ENCODE measurements around the gene SH2D3A. TPM values are rescaled to one million over a fixed set of nuclear protein-coding genes. Genes with fewer than 3 reads are reported as not detected.
"Not testable (repeated sequence)": the region's sequence is repeated elsewhere in the genome, so short reads cannot be mapped to it uniquely, and the experiment has no call there.

Gene SH2D3A
- total RNA-seq, 1 donor from 2014 or later, result 10.4 TPM

DNA sequence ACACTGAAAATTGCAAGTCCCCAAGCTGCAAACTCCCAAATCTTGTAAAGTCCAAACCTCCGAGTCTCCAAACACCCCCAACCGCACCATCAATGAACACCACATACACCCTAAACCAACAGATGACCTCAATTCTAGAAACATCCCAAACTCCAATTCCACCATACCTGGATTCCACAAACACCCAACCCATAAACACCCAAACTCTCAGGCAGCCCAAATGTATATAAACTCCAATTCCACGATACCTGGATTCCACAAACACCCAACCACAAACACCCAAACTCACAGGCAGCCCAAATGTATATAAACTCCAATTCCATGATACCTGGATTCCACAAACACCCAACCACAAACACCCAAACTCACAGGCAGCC, 47.3 kb downstream of the SH2D3A start:
- no peak for DNase-seq

DNA sequence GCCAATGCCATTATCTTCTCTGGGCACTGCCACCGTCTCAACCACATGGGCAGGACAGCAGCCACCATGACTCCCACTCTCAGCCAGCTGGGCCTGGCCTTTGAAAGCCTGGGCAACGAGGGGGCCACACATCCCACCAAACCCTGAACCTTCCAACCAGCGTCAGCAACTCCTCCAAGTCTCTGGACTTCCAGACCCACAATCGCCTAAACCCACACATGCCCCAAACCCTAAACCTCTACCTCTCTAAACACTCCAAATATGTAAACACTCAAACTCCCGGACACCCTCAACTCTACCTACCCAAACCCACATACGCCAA, 47.7 kb downstream of the SH2D3A start:
- no peak for DNase-seq

DNA sequence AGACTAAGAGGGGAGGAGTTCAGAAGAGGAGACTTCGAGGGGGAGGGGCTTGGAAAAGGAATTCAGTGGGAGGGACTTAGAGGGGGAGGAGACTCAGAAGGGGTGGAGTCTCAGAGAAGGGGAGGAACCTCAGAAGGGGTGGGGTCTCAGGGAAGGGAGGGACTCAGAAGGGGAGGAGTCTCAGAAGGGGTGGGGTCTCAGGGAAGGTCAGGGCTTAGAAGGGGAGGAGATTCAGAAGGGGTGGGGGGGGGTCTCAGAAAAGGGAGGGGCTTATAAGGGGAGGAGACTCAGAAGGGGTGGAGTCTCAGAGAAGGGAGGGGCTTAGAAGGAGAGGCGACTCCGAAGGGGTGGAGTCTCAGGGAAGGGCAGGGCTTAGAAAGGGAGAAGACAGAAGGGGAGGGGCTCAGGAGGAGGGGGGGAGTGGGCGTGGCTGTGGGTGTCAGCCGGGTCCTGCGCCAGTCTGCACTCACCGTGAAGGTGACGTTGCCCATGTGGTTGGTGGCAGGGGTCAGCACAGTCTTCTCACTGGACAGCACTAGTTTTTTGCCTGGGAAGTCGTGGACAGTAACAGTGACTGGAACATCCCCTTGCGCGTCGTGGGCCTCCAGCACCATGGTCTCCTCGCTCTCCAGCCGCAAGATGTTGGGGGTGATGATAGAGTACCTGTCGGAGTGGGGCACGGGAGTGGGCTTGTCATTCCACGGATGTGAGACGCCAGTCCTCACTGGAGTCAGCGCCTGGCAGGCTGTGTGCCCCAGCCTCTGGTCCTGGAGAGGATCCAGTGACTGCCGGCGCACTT, 48.3 kb downstream of the SH2D3A start:
- DNase-seq, result no peak

DNA sequence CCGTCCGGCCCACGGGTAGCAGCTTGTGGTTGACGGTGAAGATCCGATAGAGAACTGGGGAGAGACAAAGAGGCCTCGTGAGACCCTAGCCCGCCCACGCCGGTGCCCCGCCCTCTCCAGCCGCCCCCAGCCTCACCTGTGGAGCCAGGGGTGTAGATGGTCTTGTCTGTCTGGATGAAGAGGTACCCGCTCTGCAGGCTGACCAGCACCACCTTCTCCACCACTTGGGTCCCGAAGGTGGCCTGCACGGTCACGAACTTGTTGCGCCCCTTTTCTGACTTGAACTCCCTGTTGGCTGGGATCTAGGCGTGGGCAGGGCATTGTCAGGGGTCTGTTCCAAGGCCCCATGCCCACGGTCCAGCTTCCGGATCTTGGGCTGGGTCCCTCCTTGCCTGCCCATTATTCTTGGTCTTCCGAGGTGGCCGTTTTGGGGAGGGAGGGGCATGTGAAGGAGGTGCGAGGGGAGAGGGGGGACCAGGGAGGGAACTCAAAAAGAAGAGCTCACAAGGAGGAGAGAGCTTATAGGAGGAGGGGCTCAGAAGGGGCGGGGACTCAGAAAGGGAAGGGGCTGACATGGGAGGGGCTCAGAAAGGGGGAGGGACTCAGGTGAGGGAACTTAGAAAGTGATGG, 49.0 kb downstream of the SH2D3A start:
- no peak for DNase-seq

DNA sequence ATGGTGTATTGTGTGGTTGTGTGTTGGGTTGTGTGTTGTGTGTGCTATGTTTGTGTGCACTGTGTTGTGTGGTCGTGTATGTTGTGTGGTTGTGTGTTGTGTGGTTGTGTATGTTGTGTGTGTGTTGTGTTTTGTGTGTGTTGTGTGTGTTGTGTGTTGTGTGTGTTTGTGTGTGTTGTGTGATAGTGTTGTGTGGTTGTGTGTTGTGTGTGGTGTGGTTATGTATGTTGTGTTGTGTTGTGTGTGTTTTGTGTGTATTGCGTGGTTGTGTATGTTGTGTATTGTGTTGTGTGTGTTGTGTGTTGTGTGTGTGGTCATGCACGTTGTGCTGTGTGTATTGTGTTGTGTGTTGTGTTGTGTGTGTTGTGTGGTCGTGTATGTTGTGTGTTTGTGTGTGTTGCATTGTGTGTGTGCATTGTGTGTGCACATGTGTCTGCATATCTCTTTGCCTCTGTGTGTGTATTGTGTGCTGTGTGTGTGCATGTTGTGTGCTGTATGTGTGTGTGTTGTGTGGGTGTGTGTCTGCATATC, 49.7 kb downstream of the SH2D3A start:
- no peak for DNase-seq

DNA sequence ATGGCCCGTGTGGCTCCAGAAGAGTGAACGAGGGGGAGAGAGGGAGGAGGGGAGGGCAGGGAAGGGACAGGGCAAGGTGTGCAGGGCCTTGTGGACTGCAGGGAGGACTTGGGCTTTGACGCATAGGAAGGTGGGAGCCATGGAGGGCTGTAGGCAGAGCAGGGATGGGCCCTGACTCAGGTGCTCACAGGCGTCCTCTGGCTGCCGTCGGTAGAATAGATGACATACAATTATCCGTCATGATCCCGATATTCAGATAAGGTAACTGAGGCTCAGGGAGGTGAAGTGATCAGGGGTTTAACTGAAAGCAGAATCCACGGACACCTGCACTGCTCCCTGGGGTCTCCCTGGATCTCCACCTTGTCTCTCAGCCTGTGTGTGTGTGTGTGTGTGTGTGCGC, 50.2 kb downstream of the SH2D3A start:
- DNase-seq, result no peak

DNA sequence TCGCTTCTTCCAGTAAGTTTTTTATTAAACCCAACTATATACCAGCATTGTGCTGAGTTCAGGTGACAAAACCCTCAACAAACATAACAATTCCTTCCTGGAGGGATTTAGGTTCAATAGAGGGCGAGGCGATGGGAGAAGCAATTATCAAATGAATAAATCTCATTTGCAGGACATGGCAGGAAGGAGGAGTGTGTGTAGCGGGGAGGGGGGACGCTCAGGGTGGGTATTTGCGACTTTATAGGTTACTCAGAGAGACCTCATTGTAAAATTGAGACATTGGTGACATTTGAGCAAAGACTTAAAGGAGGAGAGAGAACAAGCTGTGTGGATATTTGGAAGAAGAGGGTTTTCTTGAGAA, 50.6 kb downstream of the SH2D3A start:
- DNase-seq, result no peak

DNA sequence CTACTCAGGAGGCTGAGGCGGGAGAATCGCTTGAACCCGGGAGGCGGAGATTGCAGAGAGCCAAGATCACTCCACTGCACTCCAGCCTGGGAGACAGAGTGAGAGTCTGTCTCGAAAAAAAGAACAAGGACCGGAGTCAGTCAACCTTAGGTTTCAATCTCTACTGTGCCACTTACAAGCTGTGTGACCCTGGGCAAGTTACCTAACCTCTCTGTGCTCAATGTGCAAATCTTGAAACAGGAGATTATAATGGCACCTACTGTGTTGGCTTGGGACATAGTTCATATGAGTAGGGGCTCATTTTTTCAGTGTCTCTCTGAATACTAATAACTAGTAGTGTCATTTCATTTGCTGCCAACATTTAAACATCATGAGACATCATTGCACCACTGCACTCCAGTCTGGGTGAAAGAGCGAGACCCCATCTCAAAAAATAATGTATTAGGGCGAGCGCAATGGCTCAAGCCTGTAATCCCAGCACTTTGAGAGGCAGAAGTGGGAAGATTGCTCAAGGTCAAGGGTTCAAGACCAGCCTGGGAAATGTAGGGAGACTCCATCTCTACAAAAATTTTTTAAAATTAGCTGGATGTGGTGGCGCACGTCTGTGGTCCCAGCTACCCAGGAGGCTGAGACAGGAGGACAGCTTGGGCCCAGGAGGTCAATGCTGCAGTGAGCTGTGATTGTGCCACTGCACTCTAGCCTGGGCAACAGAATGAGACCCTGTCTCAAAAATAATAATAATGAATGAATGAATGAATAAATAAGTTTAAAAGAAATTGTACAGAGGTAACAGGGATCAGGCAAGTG, 52.3 kb downstream of the SH2D3A start:
- no peak for DNase-seq

DNA sequence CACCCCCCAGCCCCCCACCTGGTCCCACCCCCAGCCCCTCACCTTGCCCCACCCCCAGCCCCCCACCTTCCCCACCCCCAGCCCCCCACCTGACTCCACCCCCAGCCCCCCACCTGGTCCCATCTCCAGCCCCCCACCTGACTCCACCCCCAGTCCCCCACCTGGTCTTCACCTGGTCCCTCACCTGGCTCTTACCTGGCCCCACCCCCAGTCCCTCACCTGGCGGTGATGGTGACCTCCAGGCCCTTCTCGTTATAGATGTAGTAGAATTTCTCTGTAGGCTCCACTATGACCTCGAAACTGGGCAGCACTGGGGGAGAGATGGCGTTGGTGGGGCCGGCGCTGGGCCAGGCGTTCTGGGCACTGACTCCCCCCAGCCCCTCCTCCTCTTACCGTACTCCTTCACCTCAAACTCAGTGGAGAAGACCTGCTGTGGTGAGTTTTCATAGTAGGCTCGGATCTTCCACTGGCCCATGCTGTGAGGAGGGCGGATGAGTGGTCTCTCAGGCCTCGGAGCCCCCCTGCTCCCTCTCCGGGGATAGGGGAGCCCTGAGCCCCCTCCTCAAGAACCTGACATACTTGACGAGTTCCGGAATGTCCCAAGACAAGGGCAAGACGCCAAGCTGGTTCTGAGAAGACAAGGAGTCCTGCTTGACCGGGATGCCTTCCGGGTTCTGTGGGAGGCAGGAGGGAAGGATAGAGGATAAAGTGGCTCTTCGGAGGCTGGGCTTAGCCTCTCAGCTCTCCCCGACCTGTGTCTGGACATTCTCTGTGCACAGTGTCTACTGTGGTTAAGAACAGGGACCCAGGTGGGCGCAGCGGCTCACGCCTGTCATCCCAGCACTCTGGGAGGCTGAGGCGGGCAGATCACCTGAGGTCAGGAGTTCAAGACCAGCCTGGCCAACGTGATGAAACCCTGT, 53.2 kb downstream of the SH2D3A start:
- DNase-seq, result no peak

DNA sequence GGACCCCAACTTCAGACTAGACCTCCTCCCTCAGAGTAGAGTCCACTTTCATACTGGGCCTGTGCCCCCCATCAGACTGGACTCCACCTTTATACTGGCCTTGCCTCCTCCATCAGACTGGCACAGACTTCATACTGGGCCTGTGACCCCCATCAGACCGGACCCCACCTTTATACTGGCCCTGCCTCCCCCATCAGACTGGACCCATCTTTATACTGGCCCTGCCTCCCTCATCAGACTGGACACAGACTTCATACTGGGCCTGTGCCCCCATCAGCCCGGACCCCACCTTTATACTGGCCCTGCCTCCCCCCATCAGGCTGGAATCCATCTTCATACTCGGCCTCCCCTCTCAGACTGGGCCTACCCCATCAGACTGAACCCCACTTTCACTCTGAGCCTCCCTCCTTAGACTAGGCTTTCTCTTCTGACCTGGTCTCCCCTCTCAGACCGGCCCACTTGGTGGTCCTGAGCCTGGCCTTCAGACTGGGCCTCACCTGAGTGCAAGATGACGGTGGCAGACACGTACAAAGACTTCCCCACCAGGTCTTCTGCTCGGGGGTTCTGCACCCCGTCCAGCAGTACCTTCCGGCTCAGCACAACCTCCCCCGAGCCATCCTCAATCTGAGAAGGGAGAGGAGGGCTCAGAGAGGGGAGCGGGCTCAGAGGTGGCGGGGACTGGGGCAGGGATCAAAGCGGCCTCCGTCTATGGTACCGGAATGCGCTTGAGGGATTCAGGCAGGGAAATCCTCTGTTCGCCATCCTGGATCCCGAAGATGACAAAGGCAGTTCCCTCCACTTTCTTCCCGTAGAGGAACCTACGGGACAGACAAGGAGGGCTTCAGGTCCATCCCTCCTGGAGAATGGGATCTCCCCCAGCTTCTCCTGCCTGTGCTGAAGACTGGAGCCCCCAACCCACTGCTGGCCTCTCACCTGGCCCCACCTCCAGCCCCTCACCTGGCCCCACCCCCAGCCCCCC, 54.3 kb downstream of the SH2D3A start:
- DNase-seq, result no peak

DNA sequence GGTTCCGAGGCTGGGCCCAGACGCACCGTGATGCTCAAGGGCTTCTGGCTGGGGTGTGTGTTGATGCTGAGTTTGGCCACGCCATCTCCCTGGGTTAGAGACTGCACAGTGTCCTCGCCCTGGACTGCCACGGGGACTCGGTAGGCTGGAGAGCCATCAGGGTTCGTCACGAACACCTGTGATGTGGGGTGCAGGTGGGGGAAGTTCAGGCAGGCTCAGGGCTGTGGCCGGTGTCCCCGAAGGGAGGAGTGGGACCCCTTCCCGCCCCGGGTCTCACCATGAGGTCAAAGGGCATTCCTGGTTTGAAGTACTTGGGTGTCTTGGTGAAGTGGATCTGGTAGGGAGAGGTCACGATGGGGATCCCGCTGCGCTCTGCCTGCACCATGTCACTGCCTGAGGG, 55.0 kb downstream of the SH2D3A start:
- DNase-seq, result no peak

DNA sequence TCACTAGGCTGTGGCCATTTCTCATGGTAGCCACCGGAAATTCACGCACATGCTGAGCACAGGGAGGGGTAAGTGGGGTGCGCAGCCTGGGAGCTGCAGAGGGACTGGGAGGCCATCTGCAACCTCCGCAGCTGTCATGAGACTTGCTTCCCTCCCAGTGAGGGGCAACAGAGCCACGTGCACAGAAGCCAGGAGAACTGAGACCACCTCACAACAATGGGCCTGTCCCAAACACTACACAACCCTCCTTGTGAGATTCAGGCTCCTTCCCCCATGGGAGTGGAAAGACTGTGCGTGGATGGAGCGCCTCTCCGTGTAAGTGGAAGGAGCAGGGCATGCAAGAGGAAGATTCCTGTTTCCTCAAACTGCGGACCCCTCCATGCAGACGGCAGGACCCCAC, 55.6 kb downstream of the SH2D3A start:
- DNase-seq, result no peak

DNA sequence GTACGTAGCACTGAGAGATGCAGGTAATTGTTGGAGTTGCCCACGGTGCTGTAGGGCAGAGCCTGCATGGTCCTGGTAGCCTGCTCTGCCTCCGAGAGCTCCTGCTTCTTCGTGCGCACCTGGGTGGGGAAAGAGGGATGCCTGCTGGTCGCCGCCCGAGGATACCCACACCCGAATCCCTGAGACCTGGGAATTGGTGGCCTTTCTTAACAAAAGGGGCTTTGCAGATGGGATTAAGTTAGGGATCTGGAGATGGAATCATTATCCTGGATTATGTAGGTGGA, 56.2 kb downstream of the SH2D3A start:
- no peak for DNase-seq

DNA sequence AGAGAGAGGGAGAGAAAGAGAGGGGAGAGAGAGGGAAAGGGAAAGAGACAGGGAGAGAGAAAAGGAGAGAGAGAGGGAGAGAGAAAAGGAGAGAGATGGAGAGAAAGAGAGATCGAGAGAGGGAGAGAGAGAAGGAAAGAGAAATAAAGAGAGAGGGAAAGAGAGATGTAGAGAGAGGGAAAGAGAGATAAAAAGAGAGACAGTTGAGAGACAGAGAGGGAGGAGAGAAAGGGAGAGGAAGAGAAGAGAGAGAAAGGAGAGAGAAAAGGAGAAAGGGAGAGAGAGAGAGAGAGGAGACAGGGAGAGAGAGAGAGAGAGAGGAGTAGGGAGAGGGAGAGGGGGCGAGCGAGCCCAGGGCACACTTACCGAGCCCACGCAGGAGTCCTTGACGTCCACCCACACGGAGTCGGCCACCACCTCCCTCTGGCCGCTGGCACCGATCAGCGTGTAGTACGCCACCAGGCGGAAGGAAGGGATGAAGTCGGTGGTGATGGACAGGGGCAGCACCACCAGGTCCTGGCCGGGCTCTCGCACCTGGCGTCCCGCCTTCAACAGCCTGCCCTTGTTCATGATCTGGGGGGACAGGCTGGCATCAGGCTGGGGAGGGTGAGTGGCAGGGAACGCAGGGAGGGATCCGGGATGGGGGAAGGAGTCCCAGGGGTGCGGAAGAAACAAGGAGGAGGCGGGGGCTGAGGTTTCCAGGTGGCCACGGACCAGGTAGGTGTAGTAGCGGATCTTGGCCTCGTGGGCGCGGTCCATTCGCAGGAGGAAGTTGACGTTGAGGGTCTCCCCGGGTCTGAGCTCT, 56.8 kb downstream of the SH2D3A start:
- DNase-seq, result no peak

DNA sequence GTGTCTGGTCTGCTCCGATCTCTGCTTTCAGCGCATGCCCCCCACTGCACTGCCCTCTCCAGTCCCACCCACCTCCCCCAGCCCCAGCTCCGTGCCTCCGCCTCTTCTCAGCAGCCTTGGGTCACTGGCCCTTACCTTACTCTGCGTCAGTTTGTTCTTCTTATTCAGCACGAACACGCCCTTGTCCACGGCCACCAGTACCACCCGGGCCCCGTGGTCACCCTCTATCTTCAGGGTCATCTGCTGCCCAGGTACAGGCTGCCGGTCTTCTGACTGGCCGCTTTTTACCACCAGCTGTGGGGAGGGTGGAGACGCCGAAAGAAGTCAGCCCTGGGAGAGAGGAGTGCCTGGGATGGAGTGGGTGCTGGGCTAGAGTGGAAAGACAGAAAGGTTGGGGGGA, 57.7 kb downstream of the SH2D3A start:
- no peak for DNase-seq

DNA sequence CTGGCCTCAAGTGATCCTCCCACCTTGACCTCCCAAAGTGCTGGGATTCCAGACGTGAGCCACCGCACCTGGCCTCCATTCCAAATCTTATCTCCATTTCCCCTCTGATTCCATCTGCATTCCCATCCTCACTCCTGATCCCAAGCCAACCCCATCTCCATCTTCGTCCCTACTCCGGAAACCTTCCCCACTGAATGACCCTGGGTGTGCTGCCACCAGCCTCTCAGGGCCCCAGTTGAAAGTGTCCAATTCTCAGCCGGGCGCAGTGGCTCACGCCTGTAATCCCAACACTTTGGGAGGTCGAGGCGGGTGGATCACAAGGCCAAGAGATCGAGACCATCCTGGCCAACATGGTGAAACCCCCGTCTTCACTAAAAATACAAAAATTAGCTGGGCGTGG, 58.3 kb downstream of the SH2D3A start:
- DNase-seq, result not testable (repeated sequence)

DNA sequence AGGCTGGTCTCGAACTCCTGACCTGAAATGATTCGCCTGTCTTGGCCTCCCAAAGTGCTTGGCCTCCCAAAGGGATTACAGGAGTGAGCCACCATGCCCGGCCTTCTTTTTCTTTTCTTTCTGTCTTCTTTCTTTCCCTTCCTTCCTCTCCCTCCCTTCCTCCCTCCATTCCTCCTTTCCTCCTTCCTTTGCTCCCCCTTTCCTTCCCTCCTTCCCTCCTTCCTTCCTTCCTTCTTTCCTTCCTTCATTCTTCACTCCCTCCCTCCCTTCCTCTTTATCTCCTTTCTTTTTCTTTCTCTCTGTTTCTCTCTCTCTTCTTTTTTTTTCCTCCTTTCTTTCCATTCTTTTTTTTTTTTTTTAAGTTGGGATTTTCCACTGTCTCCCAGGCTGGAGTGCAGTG, 58.9 kb downstream of the SH2D3A start:
- DNase-seq, result no peak

DNA sequence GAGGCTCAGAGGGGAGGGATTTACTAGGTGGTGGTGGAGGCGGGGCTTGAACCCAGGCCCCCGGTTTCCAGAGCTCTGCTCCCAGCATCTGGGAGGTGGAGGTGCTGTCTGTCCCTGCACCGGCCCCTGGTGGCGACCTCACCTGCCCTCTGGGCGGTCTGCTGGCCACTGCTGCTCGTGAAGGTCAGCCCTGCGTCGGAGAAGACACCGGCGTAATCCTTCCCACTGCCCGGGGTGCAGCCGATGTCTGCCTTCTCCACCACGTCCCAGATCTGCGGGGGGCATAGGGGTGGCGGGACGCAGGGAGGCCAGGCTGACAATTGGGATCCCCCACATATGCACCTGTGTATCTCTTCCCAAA, 59.6 kb downstream of the SH2D3A start:
- no peak for DNase-seq

DNA sequence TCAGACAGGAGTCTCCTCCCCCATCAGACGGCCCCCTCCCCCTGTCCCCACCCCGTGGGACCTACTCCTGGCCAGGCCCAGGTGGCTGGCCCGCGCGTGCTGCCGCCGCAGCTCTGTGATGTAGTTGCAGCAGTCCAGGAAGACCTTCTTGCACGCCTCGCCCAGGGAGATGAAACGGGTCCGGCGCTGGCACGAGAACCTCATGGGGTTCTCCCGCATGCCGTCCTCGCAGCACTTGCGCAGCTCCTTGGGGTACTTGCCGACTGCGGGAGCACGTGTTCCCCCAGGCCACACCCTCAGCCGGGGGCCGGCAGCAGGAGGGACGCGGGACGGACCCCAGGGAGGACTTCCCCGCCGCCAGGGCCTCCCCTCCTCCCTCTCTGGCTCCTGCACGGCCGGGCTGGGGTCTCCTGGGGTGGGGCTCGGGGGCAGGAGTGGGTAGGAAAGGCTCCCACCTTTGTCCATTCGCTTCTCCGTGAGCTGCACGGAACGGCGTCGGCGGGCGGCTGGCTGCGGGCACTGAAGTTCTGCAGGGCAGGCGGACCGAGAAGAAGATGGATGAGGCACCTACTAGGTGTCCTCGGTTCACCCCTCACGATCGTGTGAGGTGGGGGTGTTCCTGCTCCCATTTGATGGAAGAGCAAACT, 60.1 kb downstream of the SH2D3A start:
- DNase-seq, result no peak

DNA sequence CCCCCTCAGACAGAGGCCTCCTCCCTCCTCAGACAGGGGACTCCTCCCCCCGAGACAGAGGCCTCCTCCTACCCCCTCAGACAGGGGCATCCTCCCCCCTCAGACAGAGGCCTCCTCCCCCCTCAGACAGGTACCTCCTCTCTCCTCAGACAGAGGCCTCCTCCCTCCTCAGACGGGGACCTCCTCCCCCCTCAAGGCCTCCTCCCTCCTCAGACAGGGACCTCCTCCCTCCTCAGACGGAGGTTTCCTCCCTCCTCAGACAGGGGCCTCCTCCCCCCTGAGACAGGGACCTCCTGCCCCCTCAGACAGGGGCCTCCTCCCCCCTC, 60.6 kb downstream of the SH2D3A start:
- no peak for DNase-seq

Data from skin of body (tissue), 2 donors.